CD4-positive, alpha-beta T cell treated with Interleukin-4 for 4 hours (primary cell): ENCODE measurements around the gene STRIP1.

Experiments used
- DNase-seq: peaks from one replicate; pipeline ENCODE4 v3.0.0-alpha.2; 2020

Gene STRIP1, protein sequence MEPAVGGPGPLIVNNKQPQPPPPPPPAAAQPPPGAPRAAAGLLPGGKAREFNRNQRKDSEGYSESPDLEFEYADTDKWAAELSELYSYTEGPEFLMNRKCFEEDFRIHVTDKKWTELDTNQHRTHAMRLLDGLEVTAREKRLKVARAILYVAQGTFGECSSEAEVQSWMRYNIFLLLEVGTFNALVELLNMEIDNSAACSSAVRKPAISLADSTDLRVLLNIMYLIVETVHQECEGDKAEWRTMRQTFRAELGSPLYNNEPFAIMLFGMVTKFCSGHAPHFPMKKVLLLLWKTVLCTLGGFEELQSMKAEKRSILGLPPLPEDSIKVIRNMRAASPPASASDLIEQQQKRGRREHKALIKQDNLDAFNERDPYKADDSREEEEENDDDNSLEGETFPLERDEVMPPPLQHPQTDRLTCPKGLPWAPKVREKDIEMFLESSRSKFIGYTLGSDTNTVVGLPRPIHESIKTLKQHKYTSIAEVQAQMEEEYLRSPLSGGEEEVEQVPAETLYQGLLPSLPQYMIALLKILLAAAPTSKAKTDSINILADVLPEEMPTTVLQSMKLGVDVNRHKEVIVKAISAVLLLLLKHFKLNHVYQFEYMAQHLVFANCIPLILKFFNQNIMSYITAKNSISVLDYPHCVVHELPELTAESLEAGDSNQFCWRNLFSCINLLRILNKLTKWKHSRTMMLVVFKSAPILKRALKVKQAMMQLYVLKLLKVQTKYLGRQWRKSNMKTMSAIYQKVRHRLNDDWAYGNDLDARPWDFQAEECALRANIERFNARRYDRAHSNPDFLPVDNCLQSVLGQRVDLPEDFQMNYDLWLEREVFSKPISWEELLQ

GRCh38 chr1:110034451-110035235, at the start of gene STRIP1:
STRIP1 (plus strand) TSS chr1:110034624; CDS start chr1:110034638, 14 bp downstream.
- DNase-seq = peak; percentile 97

DNA sequence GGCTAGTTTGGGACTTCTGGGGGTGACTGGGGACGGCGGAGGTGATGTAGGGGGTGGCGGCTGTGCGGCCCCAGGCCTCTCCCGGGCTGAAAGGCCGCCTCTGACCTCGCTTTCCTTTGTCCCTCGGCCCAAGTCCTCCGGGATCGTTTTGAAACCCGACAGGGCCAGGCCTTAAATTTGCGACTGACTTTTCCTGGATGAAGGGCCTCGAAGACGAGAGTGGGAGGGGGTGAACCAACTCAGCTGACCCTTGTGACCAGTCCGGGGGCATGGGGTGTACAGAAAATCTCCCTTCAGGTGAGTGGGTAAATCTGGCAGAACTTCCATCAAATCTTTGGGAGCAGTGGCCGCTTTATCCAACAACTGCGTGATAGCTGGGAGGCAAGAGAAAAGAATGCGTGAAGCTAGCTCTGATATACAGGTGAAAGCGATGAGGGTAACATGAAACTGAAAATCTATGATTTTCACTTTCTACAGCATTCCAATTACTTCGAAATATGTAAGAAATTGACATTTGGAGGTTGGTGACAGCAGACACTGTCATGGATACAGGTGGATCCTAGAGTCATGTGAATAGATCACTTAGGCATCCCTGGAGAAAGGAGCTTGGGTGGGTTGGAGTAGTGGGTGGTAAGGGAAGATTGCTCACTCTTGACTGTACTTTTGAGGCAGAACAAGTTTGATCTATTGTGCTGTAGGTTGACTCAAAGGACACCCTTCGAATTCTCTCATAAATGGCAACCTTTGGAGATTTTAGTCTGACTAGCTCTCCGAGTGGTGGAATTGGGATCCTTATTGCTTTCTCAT, 49.0 kb upstream of the STRIP1 start:
- no peak for DNase-seq

- no peak for DNase-seq
Observed at GRCh38 chr1:109986054-109986444, 48.4 kb upstream of the STRIP1 start.

GRCh38 chr1:109988349-109988914, 46.0 kb upstream of the STRIP1 start:
- no peak for DNase-seq

DNA sequence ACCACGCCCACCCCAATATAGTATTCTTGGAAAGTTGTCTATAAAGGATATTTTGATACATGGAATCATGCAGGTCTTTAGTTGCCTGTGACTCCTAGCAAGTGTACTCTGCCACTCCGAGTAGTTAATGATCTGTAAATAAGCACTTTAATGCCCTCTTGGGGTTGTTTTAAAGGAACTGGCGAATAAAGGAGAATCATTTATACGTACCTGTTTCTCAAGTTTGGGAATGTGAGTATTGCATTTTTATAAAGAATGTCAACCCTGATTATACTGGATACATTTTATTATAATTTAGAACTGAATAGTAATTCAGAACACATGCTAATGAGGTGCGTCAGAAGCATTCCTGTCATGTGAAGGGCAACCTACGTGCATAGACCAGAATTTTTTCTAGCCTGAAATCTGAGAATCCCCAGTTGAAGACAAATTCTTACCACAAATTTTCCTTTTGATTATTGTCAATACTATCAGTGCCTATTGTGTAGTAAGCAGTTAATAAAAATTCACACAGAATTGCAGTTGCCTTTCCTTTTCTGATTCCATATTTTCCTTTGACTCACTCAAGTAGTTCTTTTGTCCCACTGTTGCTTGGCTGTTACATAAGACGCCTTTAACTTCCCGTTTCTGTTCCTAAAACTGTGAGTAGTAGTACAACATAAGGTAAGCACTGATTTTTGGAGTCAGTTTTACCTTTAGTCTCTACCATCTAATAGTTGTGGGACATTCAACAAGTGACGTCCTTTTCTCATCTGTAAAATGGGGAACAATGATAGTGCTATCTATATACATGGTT, 44.7 kb upstream of the STRIP1 start:
- DNase-seq = no peak

GRCh38 chr1:109990302-109990653, 44.1 kb upstream of the STRIP1 start:
- no peak for DNase-seq

DNA sequence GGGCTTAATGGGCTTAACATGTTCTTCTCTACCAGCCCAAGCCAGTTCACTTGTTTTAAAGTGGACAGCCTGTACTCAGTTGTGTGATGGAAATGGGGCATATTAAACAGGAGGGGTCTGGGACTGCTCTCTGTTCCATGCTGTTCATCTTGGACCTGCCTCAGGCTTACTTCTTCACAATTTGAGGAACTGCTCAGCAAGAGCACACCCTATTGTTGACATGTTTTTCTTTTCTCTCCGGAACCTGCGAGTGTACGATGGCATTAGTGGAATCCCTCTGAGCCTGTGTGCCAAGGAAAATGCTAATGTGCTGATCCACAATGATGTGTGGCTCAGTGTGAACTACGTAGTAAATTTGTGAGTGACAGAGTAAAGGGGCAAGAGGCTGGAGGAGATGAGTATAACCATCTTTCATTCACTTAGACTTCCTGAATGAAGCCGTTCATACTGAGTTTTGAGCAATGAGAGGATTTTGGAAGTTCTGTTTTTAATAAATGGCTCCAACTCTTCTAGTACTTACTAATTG, 43.0 kb upstream of the STRIP1 start:
- no peak for DNase-seq

GRCh38 chr1:109993885-109994284, 40.5 kb upstream of the STRIP1 start:
- DNase-seq = no peak

- no peak for DNase-seq
Observed at GRCh38 chr1:109994654-109995053, 39.8 kb upstream of the STRIP1 start.

DNA sequence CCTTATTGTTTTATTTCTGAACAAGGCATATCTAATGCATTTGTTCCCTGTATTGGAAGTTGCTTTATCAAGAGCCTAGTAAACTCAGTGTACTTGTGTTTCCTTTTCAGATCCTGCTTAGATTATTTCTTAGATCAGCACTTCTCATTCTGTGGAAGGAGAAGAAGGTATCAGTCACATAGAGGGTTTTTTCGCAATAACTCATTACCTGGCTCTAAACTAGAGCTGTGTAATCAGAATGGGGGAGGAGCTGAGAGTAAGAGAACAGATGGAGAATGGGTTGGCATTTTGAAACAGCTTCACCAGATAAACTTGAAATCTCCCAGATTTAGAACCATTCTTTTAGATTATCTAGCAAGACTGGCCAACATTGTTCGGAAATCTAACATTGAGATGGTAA, 38.9 kb upstream of the STRIP1 start:
- DNase-seq = no peak

DNA sequence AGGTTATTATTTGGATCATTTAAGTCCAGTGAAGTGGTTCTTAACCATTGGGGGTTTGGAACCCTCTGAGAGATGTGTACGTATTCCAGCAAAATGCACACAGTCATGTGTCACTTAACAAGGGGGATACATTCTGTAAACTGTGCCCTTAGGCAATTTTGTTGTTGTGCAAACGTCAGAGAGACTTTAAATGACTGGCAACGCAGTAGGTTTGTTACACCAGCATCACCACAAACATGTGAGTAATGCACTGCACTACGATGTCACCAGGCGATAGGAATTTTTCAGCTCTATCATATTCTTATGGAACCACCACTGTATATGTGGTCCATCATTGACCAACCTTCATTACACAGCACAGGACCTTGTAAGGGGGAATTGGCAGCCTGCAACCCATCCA, 37.9 kb upstream of the STRIP1 start:
- no peak for DNase-seq

GRCh38 chr1:109997204-109997866, 37.1 kb upstream of the STRIP1 start:
- no peak for DNase-seq

GRCh38 chr1:109997867-109998229, 36.6 kb upstream of the STRIP1 start:
- DNase-seq = no peak

DNA sequence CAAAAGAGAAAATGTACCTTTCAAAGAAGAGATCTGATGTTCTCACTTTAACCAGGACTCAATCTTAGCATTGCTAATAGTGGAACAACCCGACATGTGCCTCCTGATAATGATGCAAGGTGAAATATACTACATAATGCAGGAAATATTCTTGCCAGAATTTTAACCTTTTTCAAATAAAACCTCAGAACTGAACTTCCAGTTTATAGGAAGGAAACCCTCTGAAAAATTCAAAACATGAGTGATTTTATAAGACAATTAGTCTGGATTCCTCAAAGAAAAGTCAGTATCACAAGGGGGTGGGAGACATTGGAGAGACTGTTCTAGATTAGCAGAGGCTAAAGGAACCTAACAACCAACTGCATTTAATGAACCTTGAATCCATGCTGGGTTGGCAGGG, 31.7 kb upstream of the STRIP1 start:
- DNase-seq = no peak

GRCh38 chr1:110003747-110004428, 30.5 kb upstream of the STRIP1 start:
- DNase-seq = peak; percentile 41

GRCh38 chr1:110004583-110004982, 29.8 kb upstream of the STRIP1 start:
- no peak for DNase-seq

DNA sequence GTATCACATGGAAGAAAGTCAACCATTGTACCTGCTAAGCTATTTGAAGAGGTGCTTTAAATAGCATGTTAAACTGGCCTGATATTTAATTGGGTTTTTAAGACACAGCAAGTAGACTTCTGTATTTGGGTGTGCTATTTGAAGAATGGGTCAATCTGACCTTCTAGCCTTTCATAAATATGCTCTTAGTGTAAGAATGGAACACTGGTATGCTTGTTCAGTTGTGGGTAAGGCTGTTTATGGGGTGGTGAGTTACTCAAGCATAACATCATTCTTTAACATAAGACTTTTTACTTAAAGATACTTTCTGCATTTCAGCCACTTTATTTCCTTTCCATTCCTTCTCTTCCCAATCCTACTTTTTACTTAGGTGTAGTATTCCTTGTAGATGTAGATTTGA, 28.5 kb upstream of the STRIP1 start:
- DNase-seq = no peak

DNA sequence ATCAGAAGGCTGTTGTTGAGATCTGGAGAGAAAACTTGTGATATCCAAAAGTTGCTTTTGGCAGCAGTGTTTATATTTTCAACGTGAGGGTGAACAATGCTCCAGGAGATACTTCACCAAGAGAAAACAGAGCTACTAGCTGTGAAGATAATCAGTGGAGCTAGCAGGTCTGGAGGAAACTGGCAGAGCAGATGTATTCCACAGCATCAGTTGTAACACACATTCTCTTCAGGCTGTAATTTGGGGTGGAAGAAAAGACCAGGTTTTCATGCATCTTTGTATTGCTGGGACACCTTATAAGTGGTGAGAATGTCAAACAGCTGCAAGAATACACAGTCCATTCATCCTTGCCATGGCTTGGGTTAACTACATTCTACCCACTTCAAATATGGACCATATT, 27.9 kb upstream of the STRIP1 start:
- no peak for DNase-seq

DNA sequence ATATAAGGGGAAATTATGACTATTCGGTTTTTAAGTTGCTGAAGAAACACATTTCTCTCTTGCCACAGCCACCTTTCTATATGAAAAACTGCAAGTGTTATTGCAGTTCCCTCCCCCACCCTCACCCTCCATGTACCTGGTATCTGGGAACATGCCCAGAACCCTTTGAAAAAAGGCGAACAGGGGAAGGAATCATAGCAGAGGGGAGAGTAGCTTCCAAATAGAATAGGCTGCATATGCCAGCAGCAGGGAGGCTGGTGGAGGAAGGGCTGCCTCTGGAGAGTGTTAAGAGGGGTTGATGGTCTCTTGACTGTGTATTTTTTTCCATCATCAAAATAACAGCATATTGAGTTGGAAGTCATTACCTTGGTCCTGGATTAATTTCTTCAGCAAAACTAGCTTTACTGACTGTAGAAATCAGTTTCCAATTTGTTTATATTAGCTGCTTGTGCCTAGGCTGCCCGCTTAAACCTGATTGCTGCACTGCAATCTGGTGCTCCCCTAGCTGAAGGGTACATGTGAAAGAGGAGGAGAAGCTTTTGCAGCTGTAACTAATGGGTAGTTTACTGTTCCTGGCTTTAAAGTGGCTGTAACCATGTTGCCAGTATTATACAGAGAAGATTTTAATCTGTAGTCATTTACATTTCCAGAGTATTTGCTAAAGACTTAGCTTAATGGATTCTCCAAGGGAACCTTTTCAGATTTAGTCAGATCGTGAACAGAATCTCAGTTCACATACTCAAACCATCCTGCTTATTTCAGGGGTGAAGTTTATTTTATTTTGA, 27.2 kb upstream of the STRIP1 start:
- DNase-seq = no peak
